Endothelial cell of umbilical vein (primary cell): ENCODE results near the gene BATF. TPM values are rescaled to one million over a fixed set of nuclear protein-coding genes. Genes with fewer than 3 reads are reported as not detected.

ENCODE experiments used
- BruUV-seq: library from RNA; stranded (reverse); fragments of 400-500 nt; replicated peaks from 2 replicates; lab custom pipeline; 2021; lab: Mats Ljungman, UMichigan
- CTCF ChIA-PET: fragments of 300-600, 350-600 bp; sonication (Branson Sonifier 250); formaldehyde crosslinking; loops from one replicate; lab custom pipeline; 2021; ENCODE audit warnings: antibody characterized with exemption, inconsistent platforms; lab: Charles Lee
- POLR2A ChIA-PET: fragments of 300-600, 350-600 bp; sonication (Branson Sonifier 250); formaldehyde crosslinking; loops from one replicate; lab custom pipeline; 2021; ENCODE audit warnings: antibody characterized with exemption, inconsistent platforms; lab: Charles Lee
- DNase-seq: peaks from one replicate; pipeline ENCODE4 v3.0.0-alpha.2; 2011; ENCODE audit warnings: low read depth, low spot score
- FAIRE-seq: peaks from 2 replicates; lab custom pipeline; 2011; peaks lifted over from hg19 to GRCh38; lab: Jason Lieb, UNC
- H2AFZ ChIP-seq: 2 replicates; pipeline ENCODE4 v1.6.0; 2012; ENCODE audit warnings: low read depth, low read length, control low read depth, inconsistent platforms
- H3K27ac ChIP-seq: 2 replicates; pipeline ENCODE4 v1.5.1; 2011; ENCODE audit warnings: low read depth, mild to moderate bottlenecking, control low read depth, low read length, moderate library complexity; ENCODE audit not compliant: insufficient read depth
- H3K27me3 ChIP-seq, 2 experiments: 2 replicates each; pipeline versions ENCODE4 v1.6.0 to v1.6.1; 2011; ENCODE audit warnings: low read length in 2 of 2, mixed read lengths in 1 of 2; ENCODE audit not compliant: control insufficient read depth in 2 of 2, insufficient read depth in 2 of 2
- H3K36me3 ChIP-seq, 2 experiments: 2 replicates in 1 of 2; 3 replicates in 1 of 2; pipeline ENCODE4 v1.5.1; 2011; ENCODE audit warnings: low read length in 2 of 2, mild to moderate bottlenecking in 1 of 2, moderate library complexity in 1 of 2; ENCODE audit not compliant: control insufficient read depth in 2 of 2, insufficient read depth in 2 of 2; ENCODE audit errors: extremely low read depth in 1 of 2
- H3K4me1 ChIP-seq: 3 replicates; pipeline ENCODE4 v1.5.1; 2011; ENCODE audit warnings: mild to moderate bottlenecking, low read length; ENCODE audit not compliant: control insufficient read depth, insufficient read depth; ENCODE audit errors: extremely low read depth
- H3K4me2 ChIP-seq: 2 replicates; pipeline ENCODE4 v1.6.1; 2011; ENCODE audit warnings: low read length, control low read depth, mixed read lengths; ENCODE audit not compliant: insufficient read depth
- H3K4me3 ChIP-seq, 3 experiments: fragments of 200-600 bp in 1 of 3; sonication (generic), shearing (Covaris generic) in 1 of 3; replicated peaks in 1 of 3; 2 replicates each; pipeline ENCODE4 v1.5.1; 2011 to 2016; ENCODE audit warnings: control low read depth in 3 of 3, low read length in 3 of 3, mild to moderate bottlenecking in 2 of 3, inconsistent platforms in 1 of 3, low read depth in 1 of 3, moderate library complexity in 1 of 3; ENCODE audit not compliant: insufficient read depth in 1 of 3
- H3K79me2 ChIP-seq: 2 replicates; pipeline ENCODE4 v1.6.0; 2012; ENCODE audit warnings: low read length, inconsistent platforms; ENCODE audit not compliant: control insufficient read depth, insufficient read depth
- H3K9ac ChIP-seq: replicated peaks from 2 replicates; pipeline ENCODE3; 2011; ENCODE audit warnings: low read length, control low read depth; ENCODE audit not compliant: insufficient read depth; ENCODE audit errors: extremely low read depth
- H3K9me1 ChIP-seq: replicated peaks from 3 replicates; pipeline ENCODE4 v1.6.0; 2011; ENCODE audit warnings: mild to moderate bottlenecking, low read length; ENCODE audit not compliant: control insufficient read depth, insufficient read depth; ENCODE audit errors: extremely low read depth
- H3K9me3 ChIP-seq: replicated peaks from 2 replicates; pipeline ENCODE4 v1.5.1; 2012; ENCODE audit warnings: low read length, inconsistent platforms; ENCODE audit not compliant: control insufficient read depth, insufficient read depth
- H4K20me1 ChIP-seq: replicated peaks from 2 replicates; pipeline ENCODE3; 2011; ENCODE audit warnings: mild to moderate bottlenecking, low read length; ENCODE audit not compliant: control insufficient read depth, insufficient read depth; ENCODE audit errors: extremely low read depth
- EZH2 ChIP-seq: IDR thresholded peaks from 2 replicates; pipeline ENCODE4 v1.6.1; 2012; ENCODE audit warnings: borderline replicate concordance, low read depth, mild to moderate bottlenecking, moderate library complexity, low read length, inconsistent platforms; ENCODE audit not compliant: severe bottlenecking
- FOS ChIP-seq: IDR thresholded peaks from 2 replicates; pipeline ENCODE4 v1.6.1; 2011; ENCODE audit warnings: mild to moderate bottlenecking, low read length, moderate library complexity, borderline replicate concordance; ENCODE audit not compliant: insufficient read depth
- GATA2 ChIP-seq: IDR thresholded peaks from 2 replicates; pipeline ENCODE4 v1.7.0; 2011; ENCODE audit warnings: low read depth, mild to moderate bottlenecking, moderate library complexity, mixed read lengths, low read length; ENCODE audit not compliant: insufficient read length, insufficient read depth
- JUN ChIP-seq: IDR thresholded peaks from 2 replicates; pipeline ENCODE4 v1.6.1; 2011; ENCODE audit warnings: borderline replicate concordance, low read depth; ENCODE audit not compliant: insufficient read length, insufficient read depth
- MYC ChIP-seq: IDR thresholded peaks from one replicate; pipeline ENCODE4 v1.6.1; 2011; ENCODE audit warnings: mild to moderate bottlenecking, low read depth, low read length
- POLR2A ChIP-seq: IDR thresholded peaks from 2 replicates; pipeline ENCODE4 v1.6.1; 2012; ENCODE audit warnings: low read depth, mild to moderate bottlenecking, control low read depth, low read length
- POLR2AphosphoS5 ChIP-seq: IDR thresholded peaks from 2 replicates; pipeline ENCODE4 v1.6.1; 2012; ENCODE audit warnings: low read depth, mild to moderate bottlenecking, control low read depth, low read length, moderate library complexity; ENCODE audit not compliant: insufficient read depth
- dilution Hi-C: fragments of 300-500 bp; cut with MboI; formaldehyde crosslinking; loops from one replicate; pipeline ENCODE4 v1.15.0; 2019; ENCODE audit warnings: low sequenced_read_pairs; ENCODE audit not compliant: extremely low pct_ligation_motif_present
- intact Hi-C: fragments of 100-400 bp; cut with micrococcal nuclease; formaldehyde crosslinking; loops from one replicate; pipeline ENCODE4 v1.10.0; 2022
- polyA plus RNA-seq, 4 experiments: library from polyadenylated mRNA; depleted of rRNA in 3 of 4; stranded (reverse) in 3 of 4; unstranded in 1 of 4; fragments of >200 nt; gene quantifications; 2 replicates each; pipeline versions ENCODE4 v1.2.1 to v1.2.3, GENCODE V29; 2011 to 2012; ENCODE audit warnings: missing spikeins in 1 of 4
- total RNA-seq: library from RNA; stranded (reverse); gene quantifications from 2 replicates; pipeline ENCODE4 v1.2.3, GENCODE V29; 2021
- TF ChIP-seq, protein P1 (sequence below): IDR thresholded peaks from 2 replicates; pipeline ENCODE4 v1.6.1; 2011; ENCODE audit not compliant: insufficient read depth, insufficient read length
- TF ChIP-seq, protein P2 (sequence below), 2 donors: IDR thresholded peaks; 1 replicate in 1 of 2; 2 replicates in 1 of 2; pipeline ENCODE4 v1.5.1; 2011; ENCODE audit warnings: low read length in 2 of 2, mild to moderate bottlenecking in 2 of 2, moderate library complexity in 2 of 2, control low read depth in 1 of 2, inconsistent platforms in 1 of 2, low read depth in 1 of 2; ENCODE audit not compliant: insufficient read depth in 1 of 2; ENCODE audit errors: extremely low read depth in 1 of 2

BATF gene
- total and polyA plus RNA-seq, 2 donors (not counting 3 experiments of a cell fraction or from before 2014, with no cell fraction given), result not detected

DNA sequence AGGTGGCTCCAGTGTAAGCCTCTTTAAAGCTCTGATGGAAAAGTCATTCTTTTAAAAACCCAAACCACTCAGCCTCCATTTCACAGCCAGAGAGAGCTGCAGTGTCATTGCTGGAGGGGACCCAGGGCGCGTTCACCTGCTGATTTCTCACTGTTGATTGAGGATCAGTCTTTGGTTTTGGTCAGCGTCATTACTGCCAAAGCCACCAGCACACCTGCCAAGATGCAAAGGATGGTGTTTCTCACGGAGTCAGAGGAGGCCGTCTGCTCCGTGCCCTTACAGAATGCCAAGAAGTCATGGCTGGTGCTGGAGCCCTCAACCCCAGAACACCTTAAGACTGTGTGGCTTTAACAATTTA is 32.8 kb upstream of the BATF start:
- Histone ChIP-seq H3K27me3 (peaks cover 7 to 8% of the 10 kb centered on the region in 2 experiments), H3K4me3 (no peak overlapping the region), H4K20me1 (no peaks in the 10 kb centered on the region), H3K79me2 (no peaks in the 10 kb centered on the region), H3K9me3 (no peaks in the 10 kb centered on the region), H2AFZ (no peak overlapping the region), H3K27ac (no peak overlapping the region), H3K9me1 (no peaks in the 10 kb centered on the region), H3K9ac (no peak overlapping the region), H3K4me1 (no peaks in the 10 kb centered on the region), H3K36me3 (no peaks in the 10 kb centered on the region), H3K4me2 (no peak overlapping the region)
- BruUV-seq, result no TSS peak
- CTCF ChIA-PET, result interaction anchor here (0.5 to 6.6 kb wide), 55 partner anchors 8 to 360 kb away, joined by 3 to 141 read pairs (median 4); partner anchors contain the start of gene JDP2
- no peak for TF ChIP-seq FOS
- dilution Hi-C loops, result no loop called here
- POLR2A ChIA-PET, result interaction anchor here (0.5 kb wide), 1 partner anchor 29 kb away, joined by 3 read pairs; no protein-coding TSS in a partner anchor
- intact Hi-C loops, result loop anchor here (2.0 to 5.0 kb wide), 2 partner anchors 62 to 357 kb away; partner anchors contain the start of gene JDP2
- DNase-seq (no peak), FAIRE-seq (no peak)

DNA sequence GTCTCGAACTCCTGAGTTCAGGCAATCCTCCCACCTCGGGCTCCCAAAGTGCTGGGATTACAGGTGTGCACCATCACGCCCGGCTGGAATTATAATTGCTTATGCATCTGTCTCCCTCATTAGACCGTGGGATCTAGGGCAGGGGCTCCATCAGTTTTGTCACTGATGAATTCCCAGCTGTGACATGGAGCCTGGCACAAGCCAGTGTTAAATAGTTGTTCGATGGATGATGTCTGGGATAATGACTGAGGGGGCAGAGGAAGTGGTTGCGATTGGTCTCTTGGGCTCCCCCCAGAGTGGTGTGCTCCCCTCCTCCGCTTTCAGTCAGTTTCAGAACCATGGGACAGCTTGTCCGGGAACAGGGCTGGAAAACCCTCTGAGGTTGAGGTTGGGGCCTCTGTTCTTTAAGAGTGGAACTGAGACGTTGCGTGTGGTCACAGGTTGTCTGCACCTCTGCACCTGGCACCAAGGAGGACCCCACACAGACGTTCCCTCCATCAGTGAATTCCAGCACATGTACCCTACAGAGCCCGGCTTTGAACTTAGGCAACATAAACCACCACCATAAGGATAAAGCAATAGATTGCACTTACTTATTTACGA is 30.8 kb upstream of the BATF start:
- no peak overlapping the region for H3K4me2 ChIP-seq
- H3K36me3 ChIP-seq, result no peaks in the 10 kb centered on the region
- no peaks in the 10 kb centered on the region for H4K20me1 ChIP-seq
- peaks cover 4% of the 10 kb centered on the region in 2 experiments for H3K27me3 ChIP-seq
- intact Hi-C loops (no loop called here), dilution Hi-C loops (no loop called here)
- H3K79me2 ChIP-seq, result no peaks in the 10 kb centered on the region
- no peaks in the 10 kb centered on the region for H3K9me3 ChIP-seq
- FAIRE-seq (no peak), DNase-seq (no peak)
- ChIA-PET POLR2A (no interaction called here), CTCF (interaction anchor here (3.4 to 6.6 kb wide), 2 partner anchors 69 to 182 kb away, joined by 22 to 141 read pairs; no protein-coding TSS in a partner anchor)
- no peaks in the 10 kb centered on the region for H3K9me1 ChIP-seq
- no peak overlapping the region for H3K9ac ChIP-seq
- no TSS peak for BruUV-seq
- TF ChIP-seq, protein P1, sequence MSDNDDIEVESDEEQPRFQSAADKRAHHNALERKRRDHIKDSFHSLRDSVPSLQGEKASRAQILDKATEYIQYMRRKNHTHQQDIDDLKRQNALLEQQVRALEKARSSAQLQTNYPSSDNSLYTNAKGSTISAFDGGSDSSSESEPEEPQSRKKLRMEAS, result no peak
- TF ChIP-seq FOS, result no peak
- no peak for TF ChIP-seq POLR2AphosphoS5
- TF ChIP-seq JUN, result no peak
- no peak for TF ChIP-seq GATA2
- no peak for TF ChIP-seq MYC
- TF ChIP-seq, protein P2, sequence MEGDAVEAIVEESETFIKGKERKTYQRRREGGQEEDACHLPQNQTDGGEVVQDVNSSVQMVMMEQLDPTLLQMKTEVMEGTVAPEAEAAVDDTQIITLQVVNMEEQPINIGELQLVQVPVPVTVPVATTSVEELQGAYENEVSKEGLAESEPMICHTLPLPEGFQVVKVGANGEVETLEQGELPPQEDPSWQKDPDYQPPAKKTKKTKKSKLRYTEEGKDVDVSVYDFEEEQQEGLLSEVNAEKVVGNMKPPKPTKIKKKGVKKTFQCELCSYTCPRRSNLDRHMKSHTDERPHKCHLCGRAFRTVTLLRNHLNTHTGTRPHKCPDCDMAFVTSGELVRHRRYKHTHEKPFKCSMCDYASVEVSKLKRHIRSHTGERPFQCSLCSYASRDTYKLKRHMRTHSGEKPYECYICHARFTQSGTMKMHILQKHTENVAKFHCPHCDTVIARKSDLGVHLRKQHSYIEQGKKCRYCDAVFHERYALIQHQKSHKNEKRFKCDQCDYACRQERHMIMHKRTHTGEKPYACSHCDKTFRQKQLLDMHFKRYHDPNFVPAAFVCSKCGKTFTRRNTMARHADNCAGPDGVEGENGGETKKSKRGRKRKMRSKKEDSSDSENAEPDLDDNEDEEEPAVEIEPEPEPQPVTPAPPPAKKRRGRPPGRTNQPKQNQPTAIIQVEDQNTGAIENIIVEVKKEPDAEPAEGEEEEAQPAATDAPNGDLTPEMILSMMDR (IDR thresholded peaks at IDR 0.05; ENCODE audit: extremely low read depth in 1 of 2, insufficient read depth in 1 of 2, low read depth in 1 of 2, low read length in 2 of 2), result no peak
- no peak for TF ChIP-seq EZH2
- TF ChIP-seq POLR2A, result no peak
- H2AFZ ChIP-seq, result no peak overlapping the region
- H3K4me3 ChIP-seq, result no peak overlapping the region
- no peak overlapping the region for H3K27ac ChIP-seq
- H3K4me1 ChIP-seq, result no peaks in the 10 kb centered on the region
